Lower leg skin (tissue), 4 donors: ENCODE measurements around the gene BTG1. TPM values are rescaled to one million over a fixed set of nuclear protein-coding genes. Genes with fewer than 3 reads are reported as not detected.

Source experiments
- DNase-seq, 2 donors: peaks; one replicate each; pipeline ENCODE4 v3.0.0-alpha.2; 2019; ENCODE audit warnings: low spot score in 2 of 2
- H3K4me3 ChIP-seq: fragments of 200-600 bp; sonication (generic); 2 replicates; pipeline ENCODE4 v1.5.1; 2017; ENCODE audit warnings: mild to moderate bottlenecking, low read depth; ENCODE audit not compliant: poor library complexity, severe bottlenecking
- CTCF ChIP-seq, 3 donors: fragments of 450-650 bp; IDR thresholded peaks; one replicate each; pipeline ENCODE4 v1.5.1; 2016; ENCODE audit warnings: antibody characterized with exemption in 3 of 3, mild to moderate bottlenecking in 3 of 3, moderate library complexity in 2 of 3
- POLR2A ChIP-seq, 2 donors: fragments of 450-650 bp; IDR thresholded peaks; one replicate each; pipeline ENCODE4 v1.6.1; 2016 to 2017; ENCODE audit warnings: antibody characterized with exemption in 2 of 2, mild to moderate bottlenecking in 1 of 2, moderate library complexity in 1 of 2
- WGBS, 2 donors: methylation state at CpG; one replicate each; pipeline ENCODE4 v1.1.5; 2018; 5-methylcytosine and 5-hydroxymethylcytosine counted together
- intact Hi-C: fragments of 100-400 bp; cut with DNase I; formaldehyde crosslinking; loops from one replicate; pipeline ENCODE4 v1.15.0; 2023; ENCODE audit warnings: low total_unique reads
- total RNA-seq, 4 donors: library from RNA; depleted of rRNA; stranded (reverse); fragments of >200 nt; gene quantifications; one replicate each; pipeline ENCODE4 v1.1.0, GENCODE V29; 2016

The BTG1 gene
- total RNA-seq, 4 donors from 2014 or later: 113 to 250 (median 182) TPM

DNA sequence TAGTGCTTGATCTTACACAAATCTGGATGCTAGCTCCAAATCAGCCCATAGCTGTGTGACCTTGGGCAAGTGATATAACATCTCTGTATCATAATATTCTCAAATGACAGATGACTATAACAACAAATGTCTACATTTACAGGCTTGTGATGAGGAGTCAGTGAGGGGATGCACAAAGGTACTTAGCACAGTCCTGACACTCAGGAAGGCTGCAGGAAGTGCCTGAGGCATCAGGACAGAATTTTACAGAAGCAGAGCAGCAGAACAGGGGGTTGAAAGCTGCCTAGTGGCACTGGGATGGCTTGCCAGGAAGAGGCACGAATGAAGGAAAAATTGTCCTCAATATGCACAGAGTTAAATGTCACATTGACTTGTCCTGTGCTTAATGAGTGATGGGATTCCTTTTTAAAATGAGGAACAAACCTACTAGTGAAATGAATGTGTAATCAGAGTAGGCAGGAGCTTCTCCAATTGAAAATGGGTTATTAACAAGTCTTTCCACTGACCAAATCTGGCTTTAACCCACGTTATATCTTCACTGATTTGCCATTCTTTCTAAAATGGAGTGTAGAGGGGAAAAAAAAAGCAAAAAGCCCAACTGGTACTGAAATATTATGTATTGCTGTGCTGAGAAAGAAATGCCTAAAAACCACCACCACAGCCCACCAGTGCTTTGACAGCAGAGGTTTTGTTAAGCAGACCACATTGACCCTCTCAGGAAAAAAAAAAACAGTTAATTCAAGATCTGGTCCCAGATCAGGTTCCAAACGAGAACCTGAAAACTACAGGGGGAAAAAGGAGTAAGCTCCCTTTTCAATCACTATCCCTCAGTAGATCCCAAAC lies 11.6 kb downstream of the BTG1 start:
- no peak for DNase-seq
- TF ChIP-seq CTCF (IDR thresholded peaks at IDR 0.05) (no peak), POLR2A (IDR thresholded peaks at IDR 0.05) (no peak)
- H3K4me3 ChIP-seq: no peak overlapping the region
- WGBS, 2 donors: 18 to 28% methylated on average over 3 of the region's 3 CpGs
- intact Hi-C loops: no loop called here

DNA sequence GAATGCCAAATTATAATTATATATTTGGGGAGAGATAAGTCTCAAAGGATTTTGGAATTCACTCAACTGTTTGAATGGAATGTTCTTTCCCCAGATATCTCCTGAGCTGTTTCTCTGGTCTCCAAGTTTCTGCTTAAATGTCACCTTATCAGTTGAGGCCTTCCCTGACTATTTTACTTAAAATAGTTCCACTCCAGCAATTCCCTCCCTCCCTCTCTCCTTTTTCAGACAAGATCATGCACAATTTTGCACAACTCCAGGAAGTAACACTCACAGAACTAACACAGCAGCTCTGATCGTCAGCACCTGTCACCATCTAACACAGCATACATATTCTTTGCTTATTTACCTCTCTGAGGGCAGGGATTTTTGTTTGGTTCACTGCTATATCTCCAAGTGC lies 12.5 kb downstream of the BTG1 start:
- no peak for TF ChIP-seq CTCF (IDR thresholded peaks at IDR 0.05)
- no peak for TF ChIP-seq POLR2A (IDR thresholded peaks at IDR 0.05)
- no peak overlapping the region for H3K4me3 ChIP-seq
- no peak for DNase-seq
- 0% methylated on average over 1 of the region's 1 CpG for WGBS, 2 donors
- intact Hi-C loops: no loop called here

GRCh38 chr12:92132288-92132687 lies 13.4 kb downstream of the BTG1 start:
- no peak overlapping the region for H3K4me3 ChIP-seq
- no peak for TF ChIP-seq CTCF (IDR thresholded peaks at IDR 0.05)
- TF ChIP-seq POLR2A (IDR thresholded peaks at IDR 0.05): no peak
- intact Hi-C loops: no loop called here
- 78 to 84% methylated on average over 1 of the region's 1 CpG for WGBS, 2 donors
- DNase-seq: no peak

GRCh38 chr12:92130999-92131398 lies 14.6 kb downstream of the BTG1 start:
- no peak overlapping the region for H3K4me3 ChIP-seq
- no peak for DNase-seq
- TF ChIP-seq POLR2A (IDR thresholded peaks at IDR 0.05): no peak
- TF ChIP-seq CTCF (IDR thresholded peaks at IDR 0.05): no peak
- intact Hi-C loops: no loop called here
- 37 to 66% methylated on average over 4 of the region's 4 CpGs for WGBS, 2 donors

DNA sequence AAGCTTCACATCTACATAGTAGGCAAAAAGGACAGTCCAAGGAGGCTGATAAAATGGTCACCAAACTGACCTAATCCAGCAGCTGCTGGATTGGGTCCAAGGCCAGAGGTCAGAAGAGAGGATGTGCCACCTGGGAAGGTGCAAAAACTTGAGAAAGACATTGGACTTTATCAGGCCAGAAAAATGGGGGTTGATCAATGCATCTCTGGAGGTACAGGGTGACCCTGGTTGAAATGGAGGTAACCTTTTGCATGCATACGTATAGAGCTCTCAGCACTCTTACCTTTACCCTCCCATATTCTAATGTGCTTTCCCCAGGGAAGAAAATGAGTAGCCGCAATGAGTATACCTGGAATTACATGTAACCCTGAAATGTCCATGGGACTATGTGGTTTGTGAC lies 16.0 kb downstream of the BTG1 start:
- TF ChIP-seq POLR2A (IDR thresholded peaks at IDR 0.05) (no peak), CTCF (IDR thresholded peaks at IDR 0.05) (no peak)
- DNase-seq: no peak
- WGBS, 2 donors: 94 to 97% methylated on average over 2 of the region's 2 CpGs
- intact Hi-C loops: no loop called here
- H3K4me3 ChIP-seq: no peak overlapping the region

DNA sequence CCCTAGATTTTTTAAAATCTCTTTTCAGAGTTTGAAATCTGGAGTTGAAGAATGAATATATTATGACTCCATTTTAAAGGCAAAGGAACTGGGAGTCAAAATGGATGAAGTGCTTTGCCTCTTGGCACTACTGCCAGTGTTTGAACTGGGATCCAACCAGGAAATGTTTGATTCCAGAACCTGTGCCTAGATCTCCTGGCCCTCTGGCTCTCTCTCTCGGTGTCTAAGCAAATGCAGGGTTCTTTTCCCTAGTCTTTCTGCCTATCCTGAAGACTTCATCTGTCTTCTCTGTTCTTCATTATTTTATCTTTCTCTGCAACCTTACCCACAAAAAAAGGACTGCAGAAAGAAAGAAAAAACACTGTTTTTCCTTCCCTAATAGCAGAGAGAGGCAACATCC lies 17.0 kb downstream of the BTG1 start:
- H3K4me3 ChIP-seq: no peak overlapping the region
- intact Hi-C loops: no loop called here
- no peak for TF ChIP-seq POLR2A (IDR thresholded peaks at IDR 0.05)
- TF ChIP-seq CTCF (IDR thresholded peaks at IDR 0.05): no peak
- 66 to 68% methylated on average over 1 of the region's 1 CpG for WGBS, 2 donors
- DNase-seq: no peak
